A549 (cell line): ENCODE data around the gene ARHGAP26. TPM values are rescaled to one million over a fixed set of nuclear protein-coding genes. Genes with fewer than 3 reads are reported as not detected.
A peak's percentile ranks its signal among the peaks of the same experiment; 100 is the strongest.

Source experiments
- ATAC-seq, 2 experiments: fragments of 200-7000 bp in 1 of 2; fragments of >200 bp in 1 of 2; cut with Nextera tagmentation in 1 of 2; cut with Tn5 transposase in 1 of 2; 3 replicates each; pipeline versions ENCODE4 v1.8.0 to v1.9.1; 2018 to 2020; ENCODE audit warnings: mild to moderate bottlenecking in 1 of 2, moderate library complexity in 1 of 2
- CTCF ChIA-PET: fragments of 300-600 bp; sonication (Branson Sonifier 250); formaldehyde crosslinking; extraction: SDS; loops from one replicate; lab custom pipeline; 2021; ENCODE audit warnings: antibody characterized with exemption, inconsistent platforms; lab: Yijun Ruan, JAX
- POLR2A ChIA-PET: fragments of 350-600 bp; formaldehyde crosslinking; extraction: SDS; loops from one replicate; lab custom pipeline; 2021; ENCODE audit warnings: antibody characterized with exemption, inconsistent platforms; lab: Yijun Ruan, JAX
- DNase-seq, 2 experiments: peaks; one replicate each; pipeline versions ENCODE4 v3.0.0 to v3.0.0-alpha.2; 2011 to 2016; ENCODE audit warnings: low read depth in 1 of 2, low spot score in 1 of 2
- FAIRE-seq: peaks from 2 replicates; lab custom pipeline; 2011; peaks lifted over from hg19 to GRCh38; lab: Jason Lieb, UNC
- H3K27ac ChIP-seq, 2 experiments: fragments of >200 bp; sonication (Bioruptor Twin); formaldehyde crosslinking; 3 replicates each; pipeline ENCODE4 v1.5.1; 2016 to 2017
- H3K4me1 ChIP-seq: fragments of >200 bp; sonication (Bioruptor Twin); formaldehyde crosslinking; 3 replicates; pipeline ENCODE4 v1.6.1; 2016
- H3K4me2 ChIP-seq: fragments of >200 bp; sonication (Bioruptor Twin); formaldehyde crosslinking; 3 replicates; pipeline ENCODE4 v1.6.1; 2016
- H3K4me3 ChIP-seq: fragments of >200 bp; sonication (Bioruptor Twin); formaldehyde crosslinking; 3 replicates; pipeline ENCODE4 v1.5.1; 2016
- H3K9me3 ChIP-seq: fragments of >200 bp; sonication (Bioruptor Twin); formaldehyde crosslinking; 3 replicates; pipeline ENCODE4 v1.6.1; 2016
- CBX8 ChIP-seq: fragments of 200-600 bp; sonication (generic); IDR thresholded peaks from 2 replicates; pipeline ENCODE4 v1.6.1; 2016
- CEBPB ChIP-seq, 2 experiments: fragments of >200 bp in 1 of 2; sonication (Bioruptor Twin) in 1 of 2; formaldehyde crosslinking in 1 of 2; IDR thresholded peaks; 2 replicates each; pipeline ENCODE4 v1.6.1; 2012 to 2016
- CHD2 ChIP-seq: fragments of 150-350 bp; IDR thresholded peaks from 2 replicates; pipeline ENCODE4 v1.6.1; 2014; ENCODE audit warnings: low read length; ENCODE audit not compliant: partially characterized antibody
- EP300 ChIP-seq, 2 experiments: fragments of >200 bp; sonication (Bioruptor Twin); formaldehyde crosslinking; IDR thresholded peaks; 2 replicates in 1 of 2; 3 replicates in 1 of 2; pipeline ENCODE4 v1.6.1; 2016 to 2017
- FOSL2 ChIP-seq, 2 experiments: fragments of 450-650 bp in 1 of 2; fragments of >200 bp in 1 of 2; sonication (Bioruptor Twin) in 1 of 2; formaldehyde crosslinking; IDR thresholded peaks; 2 replicates each; pipeline versions ENCODE4 v1.5.0 to v1.6.1; 2016 to 2020; ENCODE audit warnings: mild to moderate bottlenecking in 1 of 2, moderate library complexity in 1 of 2
- FOXS1 ChIP-seq: fragments of 250-450 bp; sonication (Bioruptor Pico); IDR thresholded peaks from 2 replicates; pipeline ENCODE4 v1.5.0; 2020; ENCODE audit warnings: mild to moderate bottlenecking, moderate library complexity
- GATA3 ChIP-seq: IDR thresholded peaks from 2 replicates; pipeline ENCODE4 v1.6.1; 2012; ENCODE audit warnings: borderline replicate concordance
- HES2 ChIP-seq: fragments of >200 bp; sonication (Bioruptor Twin); formaldehyde crosslinking; IDR thresholded peaks from 2 replicates; pipeline ENCODE4 v1.6.1; 2016
- HEYL ChIP-seq: fragments of 250-450 bp; sonication (Bioruptor Pico); IDR thresholded peaks from 2 replicates; pipeline ENCODE4 v1.8.0; 2021; ENCODE audit warnings: mild to moderate bottlenecking, moderate library complexity
- HOXB13 ChIP-seq: fragments of 250-450 bp; sonication (Bioruptor Pico); IDR thresholded peaks from 2 replicates; pipeline ENCODE4 v1.5.0; 2020; ENCODE audit warnings: low read depth, mild to moderate bottlenecking, moderate library complexity
- JUN ChIP-seq, 2 experiments: fragments of >200 bp; sonication (Bioruptor Twin); formaldehyde crosslinking; IDR thresholded peaks; 2 replicates in 1 of 2; 3 replicates in 1 of 2; pipeline ENCODE4 v1.6.1; 2016 to 2017
- JUNB ChIP-seq: fragments of >200 bp; sonication (Bioruptor Twin); formaldehyde crosslinking; IDR thresholded peaks from 2 replicates; pipeline ENCODE4 v1.6.1; 2016
- KDM1A ChIP-seq: fragments of 200-600 bp; sonication (generic); IDR thresholded peaks from 2 replicates; pipeline ENCODE4 v1.6.1; 2016; ENCODE audit warnings: low read depth, mild to moderate bottlenecking
- MAX ChIP-seq: IDR thresholded peaks from 2 replicates; pipeline ENCODE4 v1.6.1; 2012
- RAD21 ChIP-seq, 2 experiments: fragments of >200 bp in 1 of 2; sonication (Bioruptor Twin) in 1 of 2; formaldehyde crosslinking in 1 of 2; IDR thresholded peaks in 1 of 2; conservative IDR thresholded peaks in 1 of 2; 2 replicates in 1 of 2; 3 replicates in 1 of 2; pipeline ENCODE4 v1.6.1; 2012 to 2018; ENCODE audit warnings: inconsistent platforms in 1 of 2
- USF2 ChIP-seq: fragments of 450-650 bp; IDR thresholded peaks from 2 replicates; pipeline ENCODE4 v1.6.1; 2014; ENCODE audit warnings: antibody characterized with exemption
- ZSCAN20 ChIP-seq: fragments of 250-450 bp; sonication (Bioruptor Pico); IDR thresholded peaks from 2 replicates; pipeline ENCODE4 v1.8.0; 2022; ENCODE audit warnings: mild to moderate bottlenecking, moderate library complexity
- WGBS: methylation state at CpG from one replicate; pipeline ENCODE4 v1.1.6; 2017; ENCODE audit errors: missing lambda C conversion rate; 5-methylcytosine and 5-hydroxymethylcytosine counted together
- polyA plus RNA-seq, 4 experiments: library from polyadenylated mRNA; depleted of rRNA in 3 of 4; stranded (reverse); fragments of >200 nt; fragmentation: RNase III in 1 of 4; extraction: RNeasy Plus Mini Kit Qiagen cat#74134 plus additional on column Dnase treatment in 1 of 4; gene quantifications; 2 replicates in 3 of 4; 3 replicates in 1 of 4; pipeline ENCODE4 v1.2.3, GENCODE V29; 2011 to 2017
- TF ChIP-seq, protein P1 (sequence below): fragments of >200 bp; sonication (Bioruptor Twin); formaldehyde crosslinking; IDR thresholded peaks from 3 replicates; pipeline ENCODE4 v1.6.1; 2016

Gene ARHGAP26
- polyA plus RNA-seq, 2 of the 4 experiments (the other 2 are of a cell fraction), result 6.6 to 19.1 TPM

- FAIRE-seq, result peak; percentile 90
- DNase-seq, result peak; percentile 49 to 85
- H3K4me2 ChIP-seq, result peak overlapping the region; percentile 86
- ATAC-seq, result peak; percentile 92 to 93
- no peaks in the 10 kb centered on the region for H3K9me3 ChIP-seq
- 2% methylated on average over 4 of the region's 4 CpGs for WGBS
- POLR2A ChIA-PET, result interaction anchor here (1.0 kb wide), 1 partner anchor 548 kb away, joined by 3 read pairs; no protein-coding TSS in a partner anchor
- TF ChIP-seq GATA3 (peak; percentile 95), JUNB (peak; percentile 90), FOSL2 (IDR thresholded peaks at IDR 0.05) (peak; percentile 94), FOSL2 (CRISPR knock-in tag; IDR thresholded peaks at IDR 0.05) (peak; percentile 98), CEBPB (IDR thresholded peaks at IDR 0.05) (peak; percentile 79 to 93), EP300 (IDR thresholded peaks at IDR 0.05) (peak; percentile 23 to 63; a peak in 3 of 5 replicates), JUN (IDR thresholded peaks at IDR 0.05) (peak; percentile 75 to 91; a peak in 4 of 5 replicates), HEYL (CRISPR knock-in tag) (no peak; the same call in none of the 2 replicates), CBX8 (no peak), HES2 (0 out of 2 replicates have a peak, but pooled peaks have one; percentile 28), HOXB13 (no peak), MAX (peak; percentile 31; the same call in 1 of the 2 replicates), RAD21 (conservative IDR thresholded peaks at IDR 0.05 in 1 of 2, IDR thresholded peaks at IDR 0.05 in 1 of 2) (0 out of 5 replicates have a peak, but pooled peaks of 1 of the 2 experiments have one; percentile 13)
- TF ChIP-seq, protein P1, sequence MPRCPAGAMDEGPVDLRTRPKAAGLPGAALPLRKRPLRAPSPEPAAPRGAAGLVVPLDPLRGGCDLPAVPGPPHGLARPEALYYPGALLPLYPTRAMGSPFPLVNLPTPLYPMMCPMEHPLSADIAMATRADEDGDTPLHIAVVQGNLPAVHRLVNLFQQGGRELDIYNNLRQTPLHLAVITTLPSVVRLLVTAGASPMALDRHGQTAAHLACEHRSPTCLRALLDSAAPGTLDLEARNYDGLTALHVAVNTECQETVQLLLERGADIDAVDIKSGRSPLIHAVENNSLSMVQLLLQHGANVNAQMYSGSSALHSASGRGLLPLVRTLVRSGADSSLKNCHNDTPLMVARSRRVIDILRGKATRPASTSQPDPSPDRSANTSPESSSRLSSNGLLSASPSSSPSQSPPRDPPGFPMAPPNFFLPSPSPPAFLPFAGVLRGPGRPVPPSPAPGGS, result 0 out of 3 replicates have a peak, but pooled peaks have one; percentile 38
- CTCF ChIA-PET, result interaction anchor here (0.7 to 4.1 kb wide), 6 partner anchors 9 to 247 kb away, joined by 3 to 19 read pairs (median 4); no protein-coding TSS in a partner anchor
- H3K27ac ChIP-seq, result peak overlapping the region; percentile 88 to 96
- peaks cover 64% of the 10 kb centered on the region for H3K4me1 ChIP-seq
- 0 out of 3 replicates have a peak overlapping the region, but pooled peaks have one; percentile 2 for H3K4me3 ChIP-seq
Measured at GRCh38 chr5:142959683-142960657, 189.8 kb downstream of the ARHGAP26 start.

DNA sequence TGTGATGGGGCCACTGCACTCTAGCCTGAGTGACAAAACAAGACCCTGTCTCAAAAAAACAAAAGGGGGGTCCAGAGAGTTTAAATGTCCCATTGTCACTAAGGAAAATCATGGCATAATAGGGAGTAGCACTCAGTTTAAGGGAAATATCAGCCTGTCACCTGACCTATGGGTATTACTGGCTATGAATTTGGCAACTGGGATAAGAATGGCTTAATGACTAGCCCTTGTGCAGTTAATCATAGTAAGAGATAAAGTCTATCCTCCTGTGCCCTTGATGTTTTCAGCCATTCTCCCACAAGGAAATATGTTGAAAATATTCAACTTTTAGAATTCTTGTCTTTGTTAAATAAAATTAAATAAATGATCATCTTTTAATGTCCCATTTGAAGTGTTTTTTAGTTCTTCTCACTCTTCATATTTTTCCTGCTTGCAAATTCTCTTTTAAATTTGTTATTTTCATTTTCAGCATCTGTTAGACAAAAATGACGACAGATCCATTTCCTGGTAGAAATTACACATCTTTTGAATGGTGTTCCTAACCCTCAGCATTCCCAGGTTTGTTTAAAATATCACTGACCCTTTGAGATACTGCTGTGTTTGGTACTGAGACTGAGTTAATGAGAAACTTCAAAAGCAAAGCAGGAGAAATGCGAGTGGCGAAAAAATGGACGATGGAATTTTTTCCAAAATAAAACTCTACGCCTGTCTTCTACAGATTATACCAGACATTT is 191.4 kb downstream of the ARHGAP26 start:
- 2% methylated on average over 5 of the region's 5 CpGs for WGBS

More for the DNA sequence above, 191.4 kb downstream of the ARHGAP26 start:
- POLR2A ChIA-PET, result no interaction called here
- peaks cover 73% of the 10 kb centered on the region for H3K4me1 ChIP-seq
- H3K27ac ChIP-seq, result peak overlapping the region; percentile 88 to 96
- peak overlapping the region; percentile 86 for H3K4me2 ChIP-seq
- ATAC-seq (peak in 1 of 2 experiments; percentile 61; a peak in 3 of 6 replicates), FAIRE-seq (peak; percentile 88), DNase-seq (peak in 1 of 2 experiments; percentile 75)
- H3K4me3 ChIP-seq, result peak overlapping the region; percentile 22; the same call in 2 of the 3 replicates
- H3K9me3 ChIP-seq, result no peaks in the 10 kb centered on the region
- TF ChIP-seq JUN (IDR thresholded peaks at IDR 0.05), result 0 out of 5 replicates have a peak, but pooled peaks of 1 of the 2 experiments have one; percentile 39
- TF ChIP-seq GATA3, result peak; percentile 63; the same call in 1 of the 2 replicates
- TF ChIP-seq EP300 (IDR thresholded peaks at IDR 0.05), result peak in 1 of 2 experiments; percentile 7; a peak in 1 of 5 replicates
- 0 out of 2 replicates have a peak, but pooled peaks have one; percentile 28 for TF ChIP-seq JUNB
- 0 out of 2 replicates have a peak, but pooled peaks have one; percentile 9 for TF ChIP-seq ZSCAN20 (CRISPR knock-in tag)
- TF ChIP-seq CBX8, result no peak
- TF ChIP-seq USF2, result peak; percentile 17; the same call in 1 of the 2 replicates
- TF ChIP-seq FOXS1 (CRISPR knock-in tag), result no peak
- TF ChIP-seq KDM1A, result no peak
- TF ChIP-seq CHD2, result no peak
- CTCF ChIA-PET, result interaction anchor here (0.7 to 4.1 kb wide), 2 partner anchors 40 to 41 kb away, joined by 3 to 19 read pairs; no protein-coding TSS in a partner anchor
